Kidney (tissue), 14 donors: ENCODE results near the gene ILK. TPM values are rescaled to one million over a fixed set of nuclear protein-coding genes. Genes with fewer than 3 reads are reported as not detected.

Experiments
- DNase-seq, 5 donors: peaks; one replicate each; pipeline ENCODE4 v3.0.0-alpha.2; 2013 to 2020
- FAIRE-seq: peaks from 2 replicates; lab custom pipeline; 2012; peaks lifted over from hg19 to GRCh38; lab: Jason Lieb, UNC
- H3K27ac ChIP-seq, 2 donors: one replicate each; pipeline ENCODE4 v1.7.0; 2013; ENCODE audit warnings: low read depth in 2 of 2, low read length in 2 of 2, inconsistent platforms in 1 of 2
- H3K27me3 ChIP-seq: one replicate; pipeline ENCODE4 v1.7.1; 2013; ENCODE audit warnings: low read length, inconsistent platforms; ENCODE audit not compliant: control insufficient read depth, insufficient read depth
- H3K36me3 ChIP-seq, 3 donors: one replicate each; pipeline versions ENCODE4 v1.7.0 to v1.7.1; 2013; ENCODE audit warnings: low read length in 3 of 3, control low read depth in 1 of 3, inconsistent platforms in 1 of 3; ENCODE audit not compliant: insufficient read depth in 3 of 3, control insufficient read depth in 2 of 3
- H3K4me1 ChIP-seq, 3 donors: one replicate each; pipeline versions ENCODE4 v1.7.0 to v1.7.1; 2013; ENCODE audit warnings: low read length in 3 of 3, inconsistent platforms in 1 of 3, low read depth in 1 of 3; ENCODE audit not compliant: control insufficient read depth in 2 of 3, insufficient read depth in 2 of 3
- H3K4me3 ChIP-seq, 3 donors: one replicate each; pipeline versions ENCODE4 v1.7.0 to v1.8.1; 2013; ENCODE audit warnings: low read length in 3 of 3, control low read depth in 1 of 3, inconsistent platforms in 1 of 3
- H3K9ac ChIP-seq, 3 donors: one replicate each; pipeline versions ENCODE4 v1.7.0 to v1.7.1; 2013; ENCODE audit warnings: low read length in 3 of 3, control low read depth in 1 of 3, inconsistent platforms in 1 of 3
- H3K9me3 ChIP-seq, 3 donors: one replicate each; pipeline versions ENCODE4 v1.7.0 to v1.7.1; 2013; ENCODE audit warnings: low read length in 3 of 3, control low read depth in 1 of 3, inconsistent platforms in 1 of 3; ENCODE audit not compliant: control insufficient read depth in 2 of 3, insufficient read depth in 1 of 3
- CTCF ChIP-seq: IDR thresholded peaks from 3 replicates; pipeline ENCODE4 v1.5.1; 2012; ENCODE audit warnings: mild to moderate bottlenecking, moderate library complexity, borderline replicate concordance; ENCODE audit not compliant: insufficient read depth; ENCODE audit errors: extremely low read depth
- intact Hi-C: fragments of 100-400 bp; cut with DNase I; formaldehyde crosslinking; loops from one replicate; pipeline ENCODE4 v1.11.1; 2022
- polyA plus RNA-seq: library from polyadenylated mRNA; stranded (reverse); fragments of 350-450 nt; fragmentation: Illumina TruSeq; extraction: RNeasy Lipid Tissue Mini Kit (QIAGEN cat#74804); gene quantifications from one replicate; pipeline ENCODE4 v1.2.3, GENCODE V29; 2014; ENCODE audit warnings: low read depth, low replicate concordance; ENCODE audit not compliant: insufficient read depth
- total RNA-seq: library from RNA; stranded (reverse); fragmentation: NEBNext Ultra II Directional; extraction: Animal tissue kit (Norgen Biotek cat#: 25700); gene quantifications from one replicate; pipeline ENCODE4 v1.2.1, GENCODE V29; 2021
- donor health status: control.
- donor health status: control.
- donor health status: control.
- donor health status: control.
- donor health status: control.
- donor health status: DM: yes; HTN: yes; CAD: no.
- donor health status: Normal renal cell carcinoma (clear cell type).

ILK gene
- total and polyA plus RNA-seq, 2 donors from 2014 or later = 149 to 170 TPM

GRCh38 chr11:6642957-6643356 lies 39.4 kb downstream of the ILK start:
- FAIRE-seq (no peak), DNase-seq (no peak)
- H3K9ac ChIP-seq = no peak overlapping the region
- H3K9me3 ChIP-seq = no peaks in the 10 kb centered on the region
- no peak for TF ChIP-seq CTCF
- H3K4me1 ChIP-seq = peaks cover 0 to 25% (median 6%) of the 10 kb centered on the region in 3 donors
- H3K36me3 ChIP-seq = no peaks in the 10 kb centered on the region
- intact Hi-C loops = no loop called here
- no peak overlapping the region for H3K27ac ChIP-seq
- no peaks in the 10 kb centered on the region for H3K27me3 ChIP-seq
- H3K4me3 ChIP-seq = no peak overlapping the region

- FAIRE-seq (no peak), DNase-seq (peak in 2 of 5 donors; percentile 55 to 90)
- H3K27me3 ChIP-seq = no peaks in the 10 kb centered on the region
- no peak for TF ChIP-seq CTCF
- no peaks in the 10 kb centered on the region for H3K9me3 ChIP-seq
- no peak overlapping the region for H3K9ac ChIP-seq
- H3K4me3 ChIP-seq = no peak overlapping the region
- H3K4me1 ChIP-seq = peaks cover 0 to 18% (median 0%) of the 10 kb centered on the region in 3 donors
- intact Hi-C loops = no loop called here
- no peaks in the 10 kb centered on the region for H3K36me3 ChIP-seq
- peak overlapping the region; percentile 53 to 62 for H3K27ac ChIP-seq
These were observed 42.5 kb downstream of the ILK start for GRCh38 chr11:6646071-6646470.

GRCh38 chr11:6646576-6646917 lies 43.0 kb downstream of the ILK start:
- DNase-seq (peak in 4 of 5 donors; percentile 58 to 93 (median 64)), FAIRE-seq (no peak)
- TF ChIP-seq CTCF = no peak
- Histone ChIP-seq H3K36me3 (no peaks in the 10 kb centered on the region), H3K27ac (peak overlapping the region; percentile 53 to 62), H3K9me3 (no peaks in the 10 kb centered on the region), H3K4me1 (peaks cover 0 to 18% (median 0%) of the 10 kb centered on the region in 3 donors), H3K9ac (no peak overlapping the region), H3K27me3 (no peaks in the 10 kb centered on the region), H3K4me3 (no peak overlapping the region)
- intact Hi-C loops = no loop called here
